ENCODE results near the gene PTPN23.

DNA sequence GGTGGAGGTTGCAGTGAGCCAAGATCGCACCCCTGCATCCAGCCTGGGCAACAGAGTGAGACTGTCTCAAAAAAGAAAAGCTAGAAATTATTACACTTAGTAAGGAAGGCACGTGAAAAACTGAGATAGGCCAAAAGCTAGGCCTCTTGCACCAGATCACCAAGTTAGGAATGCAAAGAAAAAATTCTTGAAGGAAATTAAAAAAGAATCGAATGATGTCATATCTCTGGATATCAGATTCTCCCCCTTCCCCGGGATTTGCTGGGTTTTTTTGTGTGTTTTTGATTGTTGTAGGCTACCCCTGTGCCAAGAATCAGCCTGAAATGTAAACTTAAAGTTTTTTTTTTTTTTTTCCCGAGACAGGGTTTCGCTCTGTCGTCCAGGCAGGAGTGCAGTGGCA, 17.4 kb downstream of the PTPN23 start:
- no peak for TF ChIP-seq GATA2 (IDR thresholded peaks at IDR 0.05; ENCODE audit: low read depth, low read length)
- TF ChIP-seq GATA3 (IDR thresholded peaks at IDR 0.05; ENCODE audit: low read depth, low read length): no peak
